NCI-H748 (cell line): ENCODE data around the gene POLE3.
"Not testable (repeated sequence)": the region's sequence is repeated elsewhere in the genome, so short reads cannot be mapped to it uniquely, and the experiment has no call there.

Experiments
- DNase-seq: peaks from one replicate; lab custom pipeline; 2025; ENCODE audit not compliant: unreplicated experiment; lab: John Stamatoyannopoulos, UW

Gene POLE3, protein sequence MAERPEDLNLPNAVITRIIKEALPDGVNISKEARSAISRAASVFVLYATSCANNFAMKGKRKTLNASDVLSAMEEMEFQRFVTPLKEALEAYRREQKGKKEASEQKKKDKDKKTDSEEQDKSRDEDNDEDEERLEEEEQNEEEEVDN

DNA sequence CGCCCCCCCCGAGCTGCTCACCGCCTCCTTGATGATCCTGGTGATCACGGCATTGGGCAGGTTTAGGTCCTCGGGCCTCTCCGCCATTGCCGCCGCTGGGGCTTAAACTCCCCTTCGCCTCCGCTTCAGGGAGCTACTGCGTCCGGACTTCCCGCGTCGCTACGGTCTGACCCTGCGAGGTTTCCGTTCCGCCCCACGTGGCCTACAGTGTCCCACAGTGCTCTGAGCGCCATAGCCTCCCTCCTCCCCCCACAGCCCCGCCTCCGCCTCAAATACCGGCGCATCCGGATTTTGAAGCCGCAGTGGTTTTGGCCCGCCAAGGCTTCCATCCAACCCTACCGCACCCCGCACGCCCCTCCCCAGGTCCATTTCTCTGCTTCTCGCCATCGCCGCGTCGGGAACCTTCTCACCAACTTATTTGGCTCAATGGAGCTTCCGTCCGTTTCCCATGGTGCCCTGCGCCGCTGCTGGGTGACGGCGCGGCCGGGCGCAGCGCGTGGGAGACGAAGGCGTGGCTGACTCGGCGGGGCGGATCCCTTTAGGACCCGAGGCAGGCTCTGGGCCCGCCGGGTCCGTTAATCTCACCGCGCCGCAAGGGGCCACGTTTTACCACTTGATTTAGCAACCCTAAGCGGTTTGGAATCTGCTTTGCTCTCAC, at the start of gene POLE3, which contains the start of gene C9orf43:
TSS of gene POLE3 (minus strand) at position 469 of the 658 bp plus-strand sequence. CDS start at position 87, 382 bp downstream.
TSS of gene C9orf43 (plus strand) at position 541 of the 658 bp plus-strand sequence. CDS start 2,747 bp downstream, outside the sequence.
- DNase-seq, result peak; percentile 97

- no peak for DNase-seq
Observed at GRCh38 chr9:113456235-113456634, 45.8 kb upstream of the POLE3 start.

- no peak for DNase-seq
Observed at GRCh38 chr9:113454914-113455761, 44.7 kb upstream of the POLE3 start.

DNA sequence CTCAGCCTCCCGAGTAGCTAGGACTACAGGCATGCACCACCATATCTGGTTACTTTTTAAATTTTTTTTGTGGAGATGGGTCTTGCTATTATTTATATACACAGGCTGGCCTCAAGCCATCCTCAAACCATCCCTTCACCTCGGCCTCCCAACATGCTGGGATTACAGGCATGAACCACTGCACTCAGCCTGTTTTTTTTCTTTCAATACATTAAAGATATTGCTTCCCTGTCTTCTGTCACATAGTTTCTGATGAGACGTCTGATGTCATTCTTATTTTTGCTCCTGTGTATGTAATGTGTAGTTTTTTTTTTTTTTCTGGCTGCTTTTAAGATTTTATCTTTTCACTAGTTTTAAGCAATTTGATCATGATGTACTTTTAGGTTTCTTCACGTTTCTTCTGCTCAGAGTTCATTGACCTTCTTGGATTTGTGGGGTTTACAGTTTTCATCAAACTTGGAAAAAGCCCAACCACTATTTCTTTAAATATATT, 41.7 kb upstream of the POLE3 start:
- DNase-seq, result no peak

DNA sequence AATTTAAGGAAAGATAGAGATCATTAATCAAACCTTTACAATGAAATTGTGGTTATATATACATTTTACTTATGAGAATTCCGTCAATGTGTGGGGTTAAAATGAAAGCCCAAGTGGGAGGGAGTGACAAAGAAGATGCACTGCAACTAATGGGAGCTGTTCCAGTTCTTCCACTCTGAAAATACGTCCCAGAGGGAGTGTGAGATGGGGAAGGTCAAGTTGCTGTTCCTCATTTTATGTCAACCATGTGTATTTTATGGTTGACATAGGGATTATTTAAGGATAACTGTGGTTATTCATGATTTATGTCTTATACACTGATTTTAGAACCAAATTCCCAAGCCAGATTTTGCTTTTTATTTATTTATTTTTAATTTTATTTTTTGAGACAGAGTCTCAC, 38.9 kb upstream of the POLE3 start:
- DNase-seq, result no peak

GRCh38 chr9:113446323-113446740, 35.9 kb upstream of the POLE3 start:
- peak; percentile 62 for DNase-seq

DNA sequence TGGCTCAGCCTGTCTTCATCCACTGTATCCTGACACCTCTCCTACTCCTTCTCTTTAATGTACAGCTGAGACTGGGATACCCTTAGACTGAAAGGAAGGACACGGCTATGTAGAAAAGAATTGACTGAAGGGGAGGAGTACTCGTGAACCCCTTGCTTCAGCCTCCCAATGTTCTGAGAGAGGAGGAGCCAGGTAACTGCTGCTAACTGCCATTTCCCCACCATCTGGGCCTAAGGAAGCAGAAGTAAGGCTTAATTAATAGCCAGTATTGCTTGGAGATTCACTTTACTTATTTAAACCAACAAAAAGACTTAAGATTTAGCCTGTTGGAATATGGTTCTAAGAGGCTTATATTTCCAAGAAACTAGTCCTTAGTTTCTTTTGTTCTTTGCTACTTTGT, 34.3 kb upstream of the POLE3 start:
- no peak for DNase-seq

GRCh38 chr9:113437716-113438115, 27.2 kb upstream of the POLE3 start:
- not testable (repeated sequence) for DNase-seq

- no peak for DNase-seq
Observed at GRCh38 chr9:113436728-113437515, 26.4 kb upstream of the POLE3 start.

- DNase-seq, result no peak
Observed at GRCh38 chr9:113431191-113431590, 20.7 kb upstream of the POLE3 start.

DNA sequence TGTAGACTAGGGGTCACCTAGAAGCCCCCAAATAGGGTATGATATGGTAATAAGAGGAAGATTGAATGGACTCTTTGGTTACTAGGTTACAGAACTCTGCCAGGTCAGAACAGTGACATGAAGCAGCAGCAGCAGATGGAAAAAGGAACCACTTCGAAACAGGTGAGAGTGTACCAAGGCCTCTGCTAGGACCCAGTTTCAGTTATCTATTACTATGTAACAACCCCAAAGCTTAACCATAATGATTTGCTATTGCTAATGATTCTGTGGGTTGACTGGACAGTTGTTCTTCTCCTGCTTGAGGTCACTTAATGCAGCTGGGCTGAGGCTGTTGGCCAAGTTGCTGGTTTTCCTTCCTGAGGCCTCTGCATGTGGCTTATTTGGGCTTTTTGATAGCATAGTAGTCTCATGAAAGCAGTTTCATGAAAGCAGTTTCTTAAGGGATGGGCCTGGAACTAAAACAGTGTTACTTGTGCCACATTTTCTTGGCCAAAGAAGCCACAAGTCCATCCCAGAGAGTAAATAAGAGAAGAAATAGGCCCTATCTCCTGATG, 17.7 kb upstream of the POLE3 start:
- DNase-seq, result no peak

DNA sequence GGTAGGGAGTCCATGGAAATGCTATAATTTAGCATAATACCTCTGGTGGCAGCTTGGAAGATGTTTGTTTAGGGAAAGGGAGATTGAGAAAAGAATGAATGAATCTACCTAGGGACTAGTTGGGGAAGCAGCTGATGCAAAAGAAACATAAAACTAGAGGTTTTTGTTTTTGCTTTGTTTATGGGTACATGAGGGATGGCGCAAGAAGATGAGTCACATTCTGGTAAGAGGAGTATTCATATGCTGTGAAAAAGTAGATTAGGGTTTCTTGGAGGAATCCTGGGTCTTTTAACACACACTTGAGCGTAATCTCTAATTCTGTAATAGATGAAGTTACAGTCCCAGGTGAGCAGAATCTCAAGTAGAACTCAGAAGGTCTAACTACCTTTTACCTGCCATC, 17.2 kb upstream of the POLE3 start:
- DNase-seq, result no peak

DNA sequence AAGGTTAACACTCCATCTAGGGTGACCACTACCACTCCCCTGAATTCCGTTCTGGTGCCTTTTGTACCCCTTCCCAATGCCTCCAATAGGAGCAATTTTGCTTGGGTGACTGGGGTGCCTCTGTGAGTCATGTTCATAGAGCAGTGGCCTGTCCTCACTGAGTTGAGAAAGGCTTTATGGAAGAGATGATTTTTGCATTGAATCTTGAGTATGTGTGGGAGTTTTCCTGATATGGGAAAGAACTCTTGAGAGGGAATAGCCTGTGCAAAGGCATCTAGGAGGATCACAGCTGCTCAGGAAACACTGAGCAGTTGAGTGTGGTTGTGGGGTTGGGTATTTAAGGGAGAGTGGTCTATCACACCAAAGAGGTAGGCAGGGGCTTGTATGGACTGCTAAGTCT, 16.2 kb upstream of the POLE3 start:
- no peak for DNase-seq

DNA sequence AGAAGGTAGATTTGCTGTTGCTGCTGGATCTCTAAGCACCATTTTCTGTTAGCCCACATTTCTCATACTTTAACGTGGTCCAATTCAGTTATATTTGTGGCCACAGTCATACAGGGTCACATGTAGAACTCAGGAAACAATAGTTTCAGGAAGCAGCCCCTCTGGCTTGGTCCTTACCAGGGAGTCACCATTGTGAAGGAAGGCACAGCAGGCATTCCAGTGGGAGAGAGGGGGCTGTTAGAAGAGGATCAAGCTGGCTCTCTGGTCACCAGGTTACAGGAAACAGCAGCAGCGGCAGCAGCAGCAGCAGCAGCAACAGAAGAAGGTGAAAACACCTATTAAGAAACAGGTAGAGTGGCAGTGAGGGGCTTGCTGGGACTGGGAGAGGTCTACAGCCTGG, 14.6 kb upstream of the POLE3 start:
- no peak for DNase-seq

DNA sequence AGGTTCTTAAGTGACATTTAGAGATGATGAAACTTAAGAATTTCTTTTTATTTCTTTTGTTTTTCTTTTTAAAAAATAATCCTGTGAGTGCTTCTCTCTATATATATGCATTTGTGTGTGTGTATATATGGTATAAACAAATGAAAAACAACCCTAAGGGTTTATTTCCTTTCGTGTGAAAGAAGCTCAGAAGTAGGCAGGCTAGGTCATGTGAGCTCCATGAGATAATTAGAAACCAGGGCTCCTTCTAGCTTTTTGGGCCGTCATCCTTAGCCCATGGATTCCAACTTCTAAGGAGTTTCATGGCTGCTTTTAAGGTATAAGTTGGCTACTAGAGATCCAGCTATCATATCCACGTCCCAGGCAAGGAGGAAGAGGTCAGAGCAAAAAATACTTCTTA, 11.3 kb upstream of the POLE3 start:
- no peak for DNase-seq

- no peak for DNase-seq
Observed at GRCh38 chr9:113417370-113417769, 6.9 kb upstream of the POLE3 start.

- no peak for DNase-seq
Observed at GRCh38 chr9:113416149-113416721, 5.8 kb upstream of the POLE3 start.

DNA sequence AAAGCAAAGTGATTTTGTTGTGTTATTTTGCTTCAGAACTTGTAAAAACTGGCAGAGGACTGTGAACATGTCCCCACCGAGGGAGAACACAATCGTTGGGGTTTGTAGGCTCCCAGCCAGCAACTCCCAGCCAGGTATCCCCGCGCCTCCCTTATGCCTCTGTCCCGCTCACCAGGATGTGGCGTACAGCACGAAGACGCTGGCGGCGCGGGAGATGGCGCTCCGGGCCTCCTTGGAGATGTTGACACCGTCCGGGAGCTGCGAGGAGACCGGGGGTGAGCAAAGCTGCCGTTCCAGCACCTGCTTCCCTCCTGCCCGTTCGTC, 630 bp downstream of the POLE3 start:
- no peak for DNase-seq

DNA sequence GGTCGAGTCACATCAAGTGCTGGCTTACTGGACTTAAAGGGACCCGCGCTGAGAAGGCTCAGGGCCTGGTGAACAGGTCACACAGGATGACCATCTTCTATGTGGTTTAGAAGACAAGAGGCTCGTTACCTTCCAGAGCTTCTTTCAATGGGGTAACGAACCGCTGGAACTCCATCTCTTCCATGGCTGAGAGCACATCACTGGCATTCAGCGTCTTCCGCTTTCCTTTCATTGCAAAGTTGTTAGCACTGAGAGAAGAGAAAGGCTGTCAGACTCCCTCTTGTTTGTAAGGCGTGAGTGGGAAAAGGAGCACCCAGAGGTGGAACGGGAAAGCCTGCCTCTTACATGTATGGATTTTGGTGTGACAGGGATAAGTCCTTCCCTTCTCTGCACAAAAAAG, 994 bp downstream of the POLE3 start:
- no peak for DNase-seq

- peak; percentile 54 for DNase-seq
Observed at GRCh38 chr9:113406873-113407511, 3.5 kb downstream of the POLE3 start.
